GM23338 (cell line): Measurements from ENCODE around the gene HLA-F. TPM values are rescaled to one million over a fixed set of nuclear protein-coding genes. Genes with fewer than 3 reads are reported as not detected.

Source experiments
- ATAC-seq: fragments of 200-7000 bp; cut with Tn5 transposase; 3 replicates; pipeline ENCODE4 v1.9.1; 2020
- DNase-seq: peaks from one replicate; pipeline ENCODE4 v3.0.0-alpha.2; 2015; ENCODE audit warnings: low spot score
- H2AFZ ChIP-seq: fragments of 200-600 bp; sonication (generic); 2 replicates; pipeline ENCODE4 v1.8.0; 2016; ENCODE audit warnings: antibody characterized with exemption, mild to moderate bottlenecking, moderate library complexity
- H3F3A ChIP-seq: fragments of 200-600 bp; sonication (generic); replicated peaks from 2 replicates; pipeline ENCODE4 v1.8.0; 2017; ENCODE audit warnings: antibody characterized with exemption, mixed run types, low read depth
- H3K27ac ChIP-seq: fragments of 200-600 bp; sonication (generic); 2 replicates; pipeline ENCODE4 v1.6.1; 2016; ENCODE audit warnings: low read depth
- H3K27me3 ChIP-seq: fragments of 200-600 bp; sonication (generic); 2 replicates; pipeline ENCODE4 v1.8.0; 2016; ENCODE audit warnings: mild to moderate bottlenecking, mixed run types, moderate library complexity; ENCODE audit not compliant: insufficient read depth
- H3K36me3 ChIP-seq: fragments of 200-600 bp; sonication (generic); 2 replicates; pipeline ENCODE4 v1.8.0; 2016; ENCODE audit warnings: mild to moderate bottlenecking; ENCODE audit not compliant: insufficient read depth
- H3K4me1 ChIP-seq: fragments of 200-600 bp; sonication (generic); 2 replicates; pipeline ENCODE4 v1.8.0; 2016; ENCODE audit warnings: mild to moderate bottlenecking, moderate library complexity; ENCODE audit not compliant: insufficient read depth
- H3K4me2 ChIP-seq: fragments of 200-600 bp; sonication (generic); 2 replicates; pipeline ENCODE4 v1.7.1; 2017; ENCODE audit warnings: mixed run types
- H3K4me3 ChIP-seq: fragments of 200-600 bp; sonication (generic); 2 replicates; pipeline ENCODE4 v1.6.1; 2016; ENCODE audit warnings: mixed run types
- H3K79me2 ChIP-seq: fragments of 200-600 bp; sonication (generic); replicated peaks from 2 replicates; pipeline ENCODE4 v1.8.0; 2017; ENCODE audit warnings: mild to moderate bottlenecking; ENCODE audit not compliant: insufficient read depth
- H3K9me2 ChIP-seq: fragments of 200-600 bp; sonication (generic); 2 replicates; pipeline ENCODE4 v1.8.0; 2017; ENCODE audit not compliant: insufficient read depth
- H4K20me1 ChIP-seq: fragments of 200-600 bp; sonication (generic); replicated peaks from 2 replicates; pipeline ENCODE4 v1.8.0; 2017; ENCODE audit warnings: mild to moderate bottlenecking; ENCODE audit not compliant: insufficient read depth
- H3K27ac Mint-ChIP-seq: 2 replicates; pipeline ENCODE4 v1.8.0; 2020; ENCODE audit warnings: inconsistent platforms, mild to moderate bottlenecking, moderate library complexity, mixed read lengths
- H3K27me3 Mint-ChIP-seq: 3 replicates; pipeline ENCODE4 v1.8.0; 2022; ENCODE audit warnings: low read depth, mild to moderate bottlenecking, moderate library complexity, mixed read lengths, inconsistent platforms; ENCODE audit not compliant: insufficient read depth, poor library complexity
- H3K36me3 Mint-ChIP-seq: 3 replicates; pipeline ENCODE4 v1.8.0; 2021; ENCODE audit warnings: low read depth, mild to moderate bottlenecking, inconsistent platforms, moderate library complexity, mixed read lengths
- H3K4me1 Mint-ChIP-seq: 3 replicates; pipeline ENCODE4 v1.8.0; 2020; ENCODE audit warnings: mild to moderate bottlenecking, inconsistent platforms, mixed read lengths
- H3K4me3 Mint-ChIP-seq: 3 replicates; pipeline ENCODE4 v1.8.0; 2021; ENCODE audit warnings: moderate library complexity, mild to moderate bottlenecking, inconsistent platforms, mixed read lengths
- H3K9me3 Mint-ChIP-seq: 3 replicates; pipeline ENCODE4 v1.8.0; 2020; ENCODE audit warnings: moderate library complexity, mild to moderate bottlenecking, inconsistent platforms, mixed read lengths
- CREB1 ChIP-seq: fragments of 250-450 bp; sonication (Bioruptor Pico); IDR thresholded peaks from 2 replicates; pipeline ENCODE4 v1.5.0; 2020; ENCODE audit warnings: low read depth, mild to moderate bottlenecking, moderate library complexity
- EZH2 ChIP-seq: fragments of 200-600 bp; sonication (generic); IDR thresholded peaks from one replicate; pipeline ENCODE4 v1.8.0; 2017; ENCODE audit warnings: antibody characterized with exemption, mild to moderate bottlenecking, low read depth; ENCODE audit not compliant: unreplicated experiment
- EZH2phosphoT487 ChIP-seq: fragments of 200-600 bp; sonication (generic); IDR thresholded peaks from one replicate; pipeline ENCODE4 v1.8.1; 2018; ENCODE audit warnings: antibody characterized with exemption; ENCODE audit not compliant: unreplicated experiment
- JUNB ChIP-seq: IDR thresholded peaks from one replicate; pipeline ENCODE4 v1.6.1; 2016; ENCODE audit warnings: antibody characterized with exemption; ENCODE audit not compliant: unreplicated experiment
- NANOG ChIP-seq: IDR thresholded peaks from 2 replicates; pipeline ENCODE4 v1.6.1; 2016; ENCODE audit warnings: antibody characterized with exemption, borderline replicate concordance
- POLR2AphosphoS5 ChIP-seq: IDR thresholded peaks from 2 replicates; pipeline ENCODE4 v1.6.1; 2016; ENCODE audit warnings: antibody characterized with exemption, low read depth
- STAT1 ChIP-seq: IDR thresholded peaks from one replicate; pipeline ENCODE4 v1.6.1; 2016; ENCODE audit warnings: antibody characterized with exemption; ENCODE audit not compliant: unreplicated experiment
- ZNF114 ChIP-seq: fragments of 250-450 bp; sonication (Bioruptor Pico); IDR thresholded peaks from 2 replicates; pipeline ENCODE4 v1.5.0; 2020; ENCODE audit warnings: mild to moderate bottlenecking, moderate library complexity
- ZNF331 ChIP-seq: fragments of 250-450 bp; sonication (Bioruptor Pico); IDR thresholded peaks from 2 replicates; pipeline ENCODE4 v1.5.0; 2020; ENCODE audit warnings: low read depth, mild to moderate bottlenecking, moderate library complexity
- polyA plus RNA-seq: library from polyadenylated mRNA; unstranded; fragments of >200 nt; fragmentation: Nextera tagmentation; extraction: Ambion mirVana; gene quantifications from 2 replicates; pipeline ENCODE4 v1.2.1, GENCODE V29; 2016
- total RNA-seq: library from RNA; depleted of rRNA; stranded (reverse); fragments of >200 nt; shearing (Covaris generic); gene quantifications from 2 replicates; pipeline ENCODE4 v1.2.3, GENCODE V29; 2014
- TF ChIP-seq, protein P1 (sequence below): fragments of 250-450 bp; sonication (Bioruptor Pico); IDR thresholded peaks from 2 replicates; pipeline ENCODE4 v1.5.0; 2020; ENCODE audit warnings: mild to moderate bottlenecking, moderate library complexity
- TF ChIP-seq, protein P2 (sequence below), 2 experiments: fragments of 200-600 bp in 1 of 2; sonication (generic) in 1 of 2; conservative IDR thresholded peaks; 2 replicates each; pipeline versions ENCODE4 v1.5.1 to v1.6.1; 2016 to 2017; ENCODE audit warnings: antibody characterized with exemption in 2 of 2, low read depth in 2 of 2, mild to moderate bottlenecking in 2 of 2, moderate library complexity in 1 of 2
- TF ChIP-seq, protein P3 (sequence below): IDR thresholded peaks from 2 replicates; pipeline ENCODE4 v1.6.1; 2016; ENCODE audit warnings: antibody characterized with exemption

The HLA-F gene
- total and polyA plus RNA-seq, 2 experiments from 2014 or later: 4.4 to 10.4 TPM

DNA sequence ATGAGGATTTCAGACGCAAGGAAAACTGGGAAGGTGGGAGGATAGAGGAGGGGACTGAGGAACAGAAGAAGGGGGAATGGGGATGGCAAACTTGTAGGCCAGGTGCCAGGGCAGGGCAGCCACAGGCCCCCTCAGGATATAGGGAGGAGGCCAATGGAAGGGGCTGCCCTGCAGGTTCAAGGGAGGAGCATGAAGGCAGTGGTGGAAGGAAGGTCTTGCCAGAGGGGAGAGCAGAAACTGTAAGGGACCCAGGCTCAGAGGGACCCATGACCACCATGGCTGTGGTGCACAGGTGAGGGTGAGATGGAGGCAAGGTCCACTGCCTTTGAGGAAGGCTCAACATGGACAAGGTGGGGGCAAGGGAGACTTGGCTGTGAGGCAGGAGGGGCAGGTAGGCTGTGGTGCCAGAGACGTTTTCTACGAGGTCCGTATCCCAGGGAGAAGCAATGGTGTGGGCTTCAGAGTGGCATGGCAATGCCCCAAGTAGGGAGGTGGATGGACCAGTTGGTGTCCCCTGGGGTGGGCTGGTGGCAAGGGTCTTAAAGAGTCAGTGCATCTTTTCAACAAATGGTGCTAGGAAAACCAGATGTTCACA is 22.7 kb downstream of the HLA-F start:
- Histone ChIP-seq H3K36me3 (no peaks in the 10 kb centered on the region), H3K4me2 (no peak overlapping the region), H3K79me2 (no peaks in the 10 kb centered on the region), H3K27me3 (peaks cover 42% of the 10 kb centered on the region), H3F3A (peaks cover 6% of the 10 kb centered on the region), H3K4me3 (no peak overlapping the region), H3K9me2 (0 out of 2 replicates have a peak, but pooled peaks cover 4% of the 10 kb centered on the region), H3K27ac (no peak overlapping the region), H2AFZ (no peak overlapping the region), H3K4me1 (peaks cover 10% of the 10 kb centered on the region; the same call in 1 of the 2 replicates), H4K20me1 (0 out of 2 replicates have a peak, but pooled peaks cover 2% of the 10 kb centered on the region)
- Mint-ChIP-seq H3K36me3 (peaks cover 9% of the 10 kb centered on the region; the same call in 2 of the 3 replicates), H3K4me3 (no peak overlapping the region; the same call in 2 of the 3 replicates), H3K27me3 (peaks cover 41% of the 10 kb centered on the region), H3K4me1 (peaks cover 12% of the 10 kb centered on the region), H3K27ac (no peak overlapping the region), H3K9me3 (peaks cover 5% of the 10 kb centered on the region; the same call in 1 of the 3 replicates)
- TF ChIP-seq, protein P1, sequence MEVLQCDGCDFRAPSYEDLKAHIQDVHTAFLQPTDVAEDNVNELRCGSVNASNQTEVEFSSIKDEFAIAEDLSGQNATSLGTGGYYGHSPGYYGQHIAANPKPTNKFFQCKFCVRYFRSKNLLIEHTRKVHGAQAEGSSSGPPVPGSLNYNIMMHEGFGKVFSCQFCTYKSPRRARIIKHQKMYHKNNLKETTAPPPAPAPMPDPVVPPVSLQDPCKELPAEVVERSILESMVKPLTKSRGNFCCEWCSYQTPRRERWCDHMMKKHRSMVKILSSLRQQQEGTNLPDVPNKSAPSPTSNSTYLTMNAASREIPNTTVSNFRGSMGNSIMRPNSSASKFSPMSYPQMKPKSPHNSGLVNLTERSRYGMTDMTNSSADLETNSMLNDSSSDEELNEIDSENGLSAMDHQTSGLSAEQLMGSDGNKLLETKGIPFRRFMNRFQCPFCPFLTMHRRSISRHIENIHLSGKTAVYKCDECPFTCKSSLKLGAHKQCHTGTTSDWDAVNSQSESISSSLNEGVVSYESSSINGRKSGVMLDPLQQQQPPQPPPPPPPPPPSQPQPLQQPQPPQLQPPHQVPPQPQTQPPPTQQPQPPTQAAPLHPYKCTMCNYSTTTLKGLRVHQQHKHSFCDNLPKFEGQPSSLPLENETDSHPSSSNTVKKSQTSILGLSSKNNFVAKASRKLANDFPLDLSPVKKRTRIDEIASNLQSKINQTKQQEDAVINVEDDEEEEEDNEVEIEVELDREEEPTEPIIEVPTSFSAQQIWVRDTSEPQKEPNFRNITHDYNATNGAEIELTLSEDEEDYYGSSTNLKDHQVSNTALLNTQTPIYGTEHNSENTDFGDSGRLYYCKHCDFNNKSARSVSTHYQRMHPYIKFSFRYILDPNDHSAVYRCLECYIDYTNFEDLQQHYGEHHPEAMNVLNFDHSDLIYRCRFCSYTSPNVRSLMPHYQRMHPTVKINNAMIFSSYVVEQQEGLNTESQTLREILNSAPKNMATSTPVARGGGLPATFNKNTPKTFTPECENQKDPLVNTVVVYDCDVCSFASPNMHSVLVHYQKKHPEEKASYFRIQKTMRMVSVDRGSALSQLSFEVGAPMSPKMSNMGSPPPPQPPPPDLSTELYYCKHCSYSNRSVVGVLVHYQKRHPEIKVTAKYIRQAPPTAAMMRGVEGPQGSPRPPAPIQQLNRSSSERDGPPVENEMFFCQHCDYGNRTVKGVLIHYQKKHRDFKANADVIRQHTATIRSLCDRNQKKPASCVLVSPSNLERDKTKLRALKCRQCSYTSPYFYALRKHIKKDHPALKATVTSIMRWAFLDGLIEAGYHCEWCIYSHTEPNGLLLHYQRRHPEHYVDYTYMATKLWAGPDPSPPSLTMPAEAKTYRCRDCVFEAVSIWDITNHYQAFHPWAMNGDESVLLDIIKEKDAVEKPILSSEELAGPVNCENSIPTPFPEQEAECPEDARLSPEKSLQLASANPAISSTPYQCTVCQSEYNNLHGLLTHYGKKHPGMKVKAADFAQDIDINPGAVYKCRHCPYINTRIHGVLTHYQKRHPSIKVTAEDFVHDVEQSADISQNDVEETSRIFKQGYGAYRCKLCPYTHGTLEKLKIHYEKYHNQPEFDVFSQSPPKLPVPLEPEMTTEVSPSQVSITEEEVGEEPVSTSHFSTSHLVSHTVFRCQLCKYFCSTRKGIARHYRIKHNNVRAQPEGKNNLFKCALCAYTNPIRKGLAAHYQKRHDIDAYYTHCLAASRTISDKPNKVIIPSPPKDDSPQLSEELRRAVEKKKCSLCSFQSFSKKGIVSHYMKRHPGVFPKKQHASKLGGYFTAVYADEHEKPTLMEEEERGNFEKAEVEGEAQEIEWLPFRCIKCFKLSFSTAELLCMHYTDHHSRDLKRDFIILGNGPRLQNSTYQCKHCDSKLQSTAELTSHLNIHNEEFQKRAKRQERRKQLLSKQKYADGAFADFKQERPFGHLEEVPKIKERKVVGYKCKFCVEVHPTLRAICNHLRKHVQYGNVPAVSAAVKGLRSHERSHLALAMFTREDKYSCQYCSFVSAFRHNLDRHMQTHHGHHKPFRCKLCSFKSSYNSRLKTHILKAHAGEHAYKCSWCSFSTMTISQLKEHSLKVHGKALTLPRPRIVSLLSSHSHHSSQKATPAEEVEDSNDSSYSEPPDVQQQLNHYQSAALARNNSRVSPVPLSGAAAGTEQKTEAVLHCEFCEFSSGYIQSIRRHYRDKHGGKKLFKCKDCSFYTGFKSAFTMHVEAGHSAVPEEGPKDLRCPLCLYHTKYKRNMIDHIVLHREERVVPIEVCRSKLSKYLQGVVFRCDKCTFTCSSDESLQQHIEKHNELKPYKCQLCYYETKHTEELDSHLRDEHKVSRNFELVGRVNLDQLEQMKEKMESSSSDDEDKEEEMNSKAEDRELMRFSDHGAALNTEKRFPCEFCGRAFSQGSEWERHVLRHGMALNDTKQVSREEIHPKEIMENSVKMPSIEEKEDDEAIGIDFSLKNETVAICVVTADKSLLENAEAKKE (CRISPR knock-in tag): no peak
- TF ChIP-seq JUNB (no peak), EZH2 (no peak), ZNF331 (CRISPR knock-in tag) (no peak), NANOG (no peak), ZNF114 (CRISPR knock-in tag) (no peak), CREB1 (CRISPR knock-in tag) (no peak), EZH2phosphoT487 (no peak), POLR2AphosphoS5 (no peak), STAT1 (no peak)
- TF ChIP-seq, protein P2, sequence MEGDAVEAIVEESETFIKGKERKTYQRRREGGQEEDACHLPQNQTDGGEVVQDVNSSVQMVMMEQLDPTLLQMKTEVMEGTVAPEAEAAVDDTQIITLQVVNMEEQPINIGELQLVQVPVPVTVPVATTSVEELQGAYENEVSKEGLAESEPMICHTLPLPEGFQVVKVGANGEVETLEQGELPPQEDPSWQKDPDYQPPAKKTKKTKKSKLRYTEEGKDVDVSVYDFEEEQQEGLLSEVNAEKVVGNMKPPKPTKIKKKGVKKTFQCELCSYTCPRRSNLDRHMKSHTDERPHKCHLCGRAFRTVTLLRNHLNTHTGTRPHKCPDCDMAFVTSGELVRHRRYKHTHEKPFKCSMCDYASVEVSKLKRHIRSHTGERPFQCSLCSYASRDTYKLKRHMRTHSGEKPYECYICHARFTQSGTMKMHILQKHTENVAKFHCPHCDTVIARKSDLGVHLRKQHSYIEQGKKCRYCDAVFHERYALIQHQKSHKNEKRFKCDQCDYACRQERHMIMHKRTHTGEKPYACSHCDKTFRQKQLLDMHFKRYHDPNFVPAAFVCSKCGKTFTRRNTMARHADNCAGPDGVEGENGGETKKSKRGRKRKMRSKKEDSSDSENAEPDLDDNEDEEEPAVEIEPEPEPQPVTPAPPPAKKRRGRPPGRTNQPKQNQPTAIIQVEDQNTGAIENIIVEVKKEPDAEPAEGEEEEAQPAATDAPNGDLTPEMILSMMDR (conservative IDR thresholded peaks at IDR 0.05; ENCODE audit: low read depth in 2 of 2): no peak
- TF ChIP-seq, protein P3, sequence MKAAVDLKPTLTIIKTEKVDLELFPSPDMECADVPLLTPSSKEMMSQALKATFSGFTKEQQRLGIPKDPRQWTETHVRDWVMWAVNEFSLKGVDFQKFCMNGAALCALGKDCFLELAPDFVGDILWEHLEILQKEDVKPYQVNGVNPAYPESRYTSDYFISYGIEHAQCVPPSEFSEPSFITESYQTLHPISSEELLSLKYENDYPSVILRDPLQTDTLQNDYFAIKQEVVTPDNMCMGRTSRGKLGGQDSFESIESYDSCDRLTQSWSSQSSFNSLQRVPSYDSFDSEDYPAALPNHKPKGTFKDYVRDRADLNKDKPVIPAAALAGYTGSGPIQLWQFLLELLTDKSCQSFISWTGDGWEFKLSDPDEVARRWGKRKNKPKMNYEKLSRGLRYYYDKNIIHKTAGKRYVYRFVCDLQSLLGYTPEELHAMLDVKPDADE: no peak
- DNase-seq (no peak), ATAC-seq (no peak)
